ENCODE data around the gene UBR4.

DNA sequence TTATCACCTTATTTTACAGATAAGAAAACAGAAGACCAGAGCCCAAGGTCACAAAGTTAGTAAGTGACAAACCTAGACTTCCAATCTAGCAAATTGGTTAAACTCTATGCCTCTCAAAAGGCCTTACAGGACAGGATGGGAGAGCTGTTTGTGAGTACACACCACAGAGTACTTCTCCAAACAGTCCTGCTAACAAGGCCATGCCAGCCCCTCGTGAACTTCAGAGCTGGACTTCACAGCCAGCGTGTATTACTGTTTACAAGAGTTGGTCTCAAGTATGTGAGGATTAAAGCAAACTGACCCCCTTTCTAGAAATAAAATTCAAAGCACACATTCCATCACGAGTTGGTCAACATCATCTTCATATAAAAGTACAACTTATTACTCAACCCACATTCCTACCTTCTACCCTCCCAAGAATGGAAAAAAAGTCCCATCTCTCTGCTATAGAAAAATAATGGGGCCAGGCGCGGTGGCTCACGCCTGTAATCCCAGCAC, 19.8 kb upstream of the UBR4 start:
- TF ChIP-seq, protein P1, sequence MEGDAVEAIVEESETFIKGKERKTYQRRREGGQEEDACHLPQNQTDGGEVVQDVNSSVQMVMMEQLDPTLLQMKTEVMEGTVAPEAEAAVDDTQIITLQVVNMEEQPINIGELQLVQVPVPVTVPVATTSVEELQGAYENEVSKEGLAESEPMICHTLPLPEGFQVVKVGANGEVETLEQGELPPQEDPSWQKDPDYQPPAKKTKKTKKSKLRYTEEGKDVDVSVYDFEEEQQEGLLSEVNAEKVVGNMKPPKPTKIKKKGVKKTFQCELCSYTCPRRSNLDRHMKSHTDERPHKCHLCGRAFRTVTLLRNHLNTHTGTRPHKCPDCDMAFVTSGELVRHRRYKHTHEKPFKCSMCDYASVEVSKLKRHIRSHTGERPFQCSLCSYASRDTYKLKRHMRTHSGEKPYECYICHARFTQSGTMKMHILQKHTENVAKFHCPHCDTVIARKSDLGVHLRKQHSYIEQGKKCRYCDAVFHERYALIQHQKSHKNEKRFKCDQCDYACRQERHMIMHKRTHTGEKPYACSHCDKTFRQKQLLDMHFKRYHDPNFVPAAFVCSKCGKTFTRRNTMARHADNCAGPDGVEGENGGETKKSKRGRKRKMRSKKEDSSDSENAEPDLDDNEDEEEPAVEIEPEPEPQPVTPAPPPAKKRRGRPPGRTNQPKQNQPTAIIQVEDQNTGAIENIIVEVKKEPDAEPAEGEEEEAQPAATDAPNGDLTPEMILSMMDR (IDR thresholded peaks at IDR 0.05; ENCODE audit: low read length): no peak
- TF ChIP-seq EZH2 (optimal IDR thresholded peaks at IDR 0.05; ENCODE audit: low read depth, low read length): no peak
- TF ChIP-seq EZH2phosphoT487 (IDR thresholded peaks at IDR 0.05; ENCODE audit: low read length): no peak
